GM18907 (cell line): ENCODE data around the gene UBAC1.
A peak's percentile ranks its signal among the peaks of the same experiment; 100 is the strongest.

Experiments
- ATAC-seq: cut with Tn5 transposase; IDR thresholded peaks from one replicate; pipeline ENCODE4 v1.9.1; 2021; ENCODE audit warnings: mild to moderate bottlenecking, moderate library complexity; ENCODE audit not compliant: unreplicated experiment

UBAC1 gene

DNA sequence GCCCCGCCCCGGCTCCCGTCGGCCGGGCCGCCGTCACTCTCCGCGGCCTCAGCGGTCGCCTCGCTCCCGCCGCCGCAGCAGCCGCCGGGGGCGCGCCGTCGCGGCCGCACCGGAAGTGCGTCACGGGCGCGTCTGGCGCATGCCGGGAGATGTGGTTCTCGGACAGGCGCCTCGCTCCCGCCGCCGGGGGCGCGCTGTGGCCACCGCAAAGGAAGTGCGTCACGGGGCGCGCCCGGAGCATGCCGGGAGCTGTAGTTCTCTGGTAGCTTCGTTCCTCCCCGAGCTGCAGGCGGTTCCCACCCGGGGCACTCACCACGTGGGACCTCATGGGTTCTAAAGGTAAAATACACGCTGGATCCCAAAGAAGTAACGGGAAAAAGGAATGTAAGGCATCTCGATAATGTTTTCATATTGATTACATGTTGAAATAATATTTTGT lies at the start of gene UBAC1:
UBAC1 (minus strand) TSS at position 97 of the 439 bp plus-strand sequence. CDS start 211 bp downstream, outside the sequence.
- peak; percentile 81 for ATAC-seq

DNA sequence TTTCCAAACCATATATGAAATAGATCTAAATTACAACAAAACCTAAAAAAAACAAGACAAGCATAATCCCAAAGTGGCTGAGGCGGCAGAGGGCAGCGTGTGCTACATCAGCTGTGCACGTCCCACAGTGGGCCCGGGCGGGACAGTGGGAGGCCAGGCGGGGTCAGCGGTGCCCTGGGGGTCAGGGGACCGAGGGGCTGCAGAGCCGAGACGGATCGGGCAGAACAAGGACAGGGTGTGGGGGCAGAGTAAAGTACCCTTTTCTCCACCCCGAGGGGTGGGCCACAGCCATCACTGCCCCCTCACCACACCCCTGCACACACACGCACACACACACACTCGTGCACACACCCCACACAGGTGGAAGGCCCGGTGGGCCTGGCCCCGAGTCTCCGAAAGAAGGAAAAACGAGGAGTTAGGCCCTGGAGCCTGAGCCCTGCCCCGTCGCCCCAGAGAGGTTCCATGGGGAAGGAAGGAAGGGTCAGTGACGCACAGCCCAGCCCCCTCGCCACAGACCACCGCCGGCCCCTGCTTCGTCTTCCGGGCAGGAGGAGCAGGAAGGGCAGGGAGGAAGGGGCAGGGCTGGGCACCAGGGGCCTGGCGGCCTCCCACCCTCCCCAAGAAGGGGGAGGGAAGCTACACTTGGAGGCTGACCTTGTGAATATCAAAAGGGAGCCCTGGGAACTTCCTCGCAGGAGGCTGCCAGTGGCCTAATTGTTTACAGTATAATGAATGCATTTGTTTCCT lies 49.6 kb upstream of the UBAC1 start:
- no peak for ATAC-seq

DNA sequence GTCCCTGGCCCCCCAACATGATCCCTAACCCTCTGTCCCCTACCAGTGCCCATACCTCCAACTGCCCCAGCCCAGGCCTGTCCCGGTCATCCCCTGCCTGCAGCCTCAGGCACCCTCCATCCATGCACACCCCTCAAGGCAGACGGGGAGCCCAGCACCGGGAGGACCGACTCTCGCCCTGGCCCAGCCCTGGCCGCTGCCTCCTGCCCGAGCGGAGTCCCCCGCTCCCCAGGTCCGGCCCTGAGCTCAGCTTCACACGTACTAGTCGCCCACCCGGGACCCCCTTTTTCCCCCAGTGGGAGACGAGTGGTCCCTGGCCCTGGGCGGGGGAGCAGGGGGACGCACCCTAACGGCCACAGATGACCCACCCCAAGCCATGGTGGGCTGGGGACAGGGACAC lies 49.0 kb upstream of the UBAC1 start:
- no peak for ATAC-seq

DNA sequence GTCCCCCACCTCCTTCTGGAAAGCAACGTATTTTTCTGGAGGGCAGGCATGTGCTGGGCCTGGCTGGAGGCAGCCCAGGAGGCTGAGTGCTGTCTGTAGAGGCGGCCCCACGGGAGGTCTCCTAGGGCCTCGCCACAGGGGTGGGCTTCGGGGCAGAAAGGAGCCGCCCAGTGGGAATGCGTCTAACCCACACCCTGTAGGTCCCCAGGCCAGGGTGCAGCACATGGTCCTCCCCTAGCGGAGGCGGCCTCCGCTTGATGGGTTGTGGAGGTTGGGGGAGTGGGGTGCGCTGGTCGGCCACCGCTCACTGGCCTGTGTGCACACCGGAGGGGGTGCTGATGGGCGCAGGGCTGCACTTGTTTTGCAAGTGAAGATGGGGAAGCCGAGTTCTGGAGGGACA lies 48.3 kb upstream of the UBAC1 start:
- no peak for ATAC-seq

DNA sequence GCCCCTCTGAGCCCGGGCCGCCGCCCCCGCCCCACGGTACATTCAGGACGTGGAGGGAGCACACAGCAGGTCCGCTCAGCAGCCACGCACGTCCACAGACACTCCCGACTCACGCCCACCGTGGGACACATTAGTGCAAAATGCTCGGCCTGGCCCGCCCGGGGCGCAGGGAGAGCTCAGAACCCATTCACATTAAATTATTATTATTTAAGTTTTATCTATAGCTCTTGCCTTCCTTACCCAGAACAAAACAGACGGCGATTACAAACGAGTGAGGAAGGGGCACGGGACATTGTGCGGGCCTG lies 47.5 kb upstream of the UBAC1 start:
- no peak for ATAC-seq

GRCh38 chr9:136007934-136008692 lies 46.9 kb upstream of the UBAC1 start:
- ATAC-seq: no peak

DNA sequence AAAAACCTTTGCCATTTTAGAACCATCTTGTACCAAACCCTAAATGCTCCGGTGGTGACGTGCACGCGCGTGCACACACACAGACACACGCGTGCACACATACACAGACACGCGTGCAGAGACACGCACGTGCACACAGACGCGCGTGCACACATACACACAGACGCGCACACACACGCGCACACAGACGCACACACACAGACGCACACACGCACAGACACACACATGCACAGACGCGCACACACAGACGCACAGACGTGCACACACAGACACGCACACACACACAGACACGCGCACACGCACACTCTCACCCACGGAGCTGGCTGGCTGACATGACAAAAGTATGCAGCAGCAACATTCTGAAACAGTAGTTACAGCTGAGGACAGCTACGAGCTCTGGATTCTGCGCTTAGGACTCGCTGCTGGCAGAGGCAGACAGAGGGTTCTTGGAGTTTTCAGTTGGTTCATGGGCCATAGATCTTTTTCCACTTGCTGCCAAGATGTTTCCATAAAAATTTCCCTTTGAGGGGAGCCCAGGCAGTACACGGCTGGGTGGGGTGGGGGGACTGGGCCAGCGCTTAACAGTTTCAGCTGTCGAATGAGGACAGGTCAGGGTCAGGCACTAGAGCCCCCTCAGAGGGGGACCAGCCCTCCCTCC lies 46.2 kb upstream of the UBAC1 start:
- ATAC-seq: no peak

DNA sequence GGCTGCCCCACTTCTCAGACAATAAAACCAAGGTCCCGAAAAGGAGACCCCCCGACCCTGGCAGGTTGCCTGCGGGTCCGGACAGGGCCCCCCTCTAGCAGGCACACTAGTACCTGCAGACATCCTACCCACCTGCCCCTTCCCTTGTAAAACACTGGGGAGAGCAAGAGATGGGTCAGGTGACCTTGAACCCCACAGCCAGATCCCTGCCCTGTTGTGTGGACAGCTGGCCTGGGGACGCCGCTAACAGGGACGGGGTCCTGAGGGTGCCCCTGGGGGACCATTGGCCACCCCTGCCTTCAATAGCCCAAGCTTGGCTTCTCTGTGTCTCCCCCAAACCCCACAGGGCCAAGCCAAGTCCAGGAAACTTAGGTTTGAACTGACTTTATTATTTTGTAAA lies 45.0 kb upstream of the UBAC1 start:
- no peak for ATAC-seq

- no peak for ATAC-seq
These were observed 43.5 kb upstream of the UBAC1 start for GRCh38 chr9:136004712-136005111.

DNA sequence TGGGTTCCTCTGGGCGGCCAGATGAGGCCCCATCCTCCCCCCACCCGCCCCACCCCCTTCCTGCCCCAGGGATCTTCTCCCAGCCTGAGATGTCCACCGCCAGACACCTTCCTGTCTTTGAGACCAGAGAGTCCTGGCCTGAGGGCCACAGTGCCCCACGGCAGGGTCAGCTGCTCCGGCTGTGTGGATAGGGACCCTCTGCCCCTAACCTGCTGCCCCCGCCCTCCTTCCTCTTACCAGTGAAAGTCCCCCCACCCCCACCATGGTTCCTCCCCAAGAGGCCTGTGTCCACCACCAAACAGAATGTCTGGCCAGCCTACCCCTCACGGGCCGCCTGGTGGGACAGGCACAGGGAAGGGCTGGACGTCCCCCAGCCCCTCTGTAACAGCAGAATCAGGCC lies 43.0 kb upstream of the UBAC1 start:
- no peak for ATAC-seq

DNA sequence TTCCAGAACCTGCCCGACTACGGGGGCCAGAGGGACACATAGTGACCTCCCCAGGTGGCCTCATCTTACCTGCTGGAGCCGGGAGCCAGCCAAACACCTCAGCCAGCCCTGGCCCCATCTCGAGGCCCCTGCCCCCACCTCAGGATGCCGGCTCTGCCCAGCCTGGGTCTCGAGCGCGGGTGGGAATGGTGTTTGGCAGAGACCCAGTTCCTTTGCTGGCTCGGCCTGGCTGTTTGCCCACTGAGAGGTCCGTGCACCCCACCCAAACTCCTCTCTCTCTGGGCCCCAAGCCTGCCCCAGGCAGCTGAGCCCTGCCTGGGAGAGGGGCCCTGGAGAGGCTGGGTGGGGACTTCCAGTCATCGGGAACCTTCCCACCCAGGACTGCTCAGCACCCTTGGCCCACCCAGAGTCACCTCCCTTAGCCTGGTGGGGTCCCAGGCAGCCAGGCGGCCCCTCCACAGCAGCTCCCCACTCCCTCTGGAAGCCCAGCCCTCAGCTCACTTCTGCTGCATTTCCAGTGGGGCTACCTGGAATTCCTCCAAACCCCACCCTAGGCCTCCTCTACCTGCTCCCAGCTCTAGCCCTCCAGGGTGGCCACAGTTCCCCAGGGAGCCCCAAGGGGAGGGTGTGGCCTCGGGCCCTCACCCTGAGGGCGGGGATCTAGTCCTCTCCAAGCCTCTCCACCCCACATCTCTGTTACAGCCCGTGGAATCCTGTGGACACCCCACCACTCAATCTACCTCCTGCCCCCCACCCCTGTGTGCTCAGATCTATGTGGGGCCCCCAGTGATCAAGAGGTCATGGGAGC lies 42.4 kb upstream of the UBAC1 start:
- no peak for ATAC-seq

DNA sequence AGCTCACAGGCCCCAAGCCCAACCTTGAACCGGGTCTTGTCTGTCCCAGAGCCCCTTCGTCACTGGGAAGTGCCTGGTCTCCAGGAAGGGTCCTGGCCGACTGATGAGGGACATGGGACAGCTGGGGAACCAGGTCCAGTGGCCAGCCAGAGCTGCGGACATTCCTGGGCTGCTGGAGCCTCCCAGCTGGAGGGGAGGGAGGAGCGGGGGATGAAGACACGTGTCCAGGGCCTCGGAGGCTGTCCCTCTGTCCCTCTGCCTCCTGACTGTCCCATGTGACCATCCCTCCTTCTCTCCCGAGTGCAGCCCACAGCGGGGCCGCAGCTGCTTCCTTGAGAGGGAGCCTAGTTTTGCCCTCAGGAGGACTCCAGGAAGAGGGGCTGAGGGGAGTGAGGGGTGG lies 41.7 kb upstream of the UBAC1 start:
- ATAC-seq: no peak

DNA sequence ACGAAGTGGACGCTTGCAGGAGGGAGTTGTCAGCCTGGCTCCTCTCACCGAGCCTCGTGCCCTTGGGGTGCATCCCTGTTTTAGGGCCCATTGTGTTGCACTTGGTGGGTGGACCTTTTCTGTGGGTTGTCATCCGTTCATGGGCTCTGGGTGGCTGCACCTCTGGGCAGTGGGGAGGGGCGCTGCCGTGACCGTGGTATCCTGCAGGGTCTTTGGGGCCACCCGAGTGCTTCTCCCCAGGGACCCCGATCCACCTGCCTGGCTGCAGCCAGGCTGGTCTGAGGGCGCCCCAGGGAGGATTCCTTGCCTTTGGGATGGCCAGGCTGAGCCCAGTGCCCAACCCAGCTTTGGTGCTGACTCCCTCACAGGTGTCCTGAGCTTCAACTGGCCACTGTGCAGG lies 41.0 kb upstream of the UBAC1 start:
- no peak for ATAC-seq

DNA sequence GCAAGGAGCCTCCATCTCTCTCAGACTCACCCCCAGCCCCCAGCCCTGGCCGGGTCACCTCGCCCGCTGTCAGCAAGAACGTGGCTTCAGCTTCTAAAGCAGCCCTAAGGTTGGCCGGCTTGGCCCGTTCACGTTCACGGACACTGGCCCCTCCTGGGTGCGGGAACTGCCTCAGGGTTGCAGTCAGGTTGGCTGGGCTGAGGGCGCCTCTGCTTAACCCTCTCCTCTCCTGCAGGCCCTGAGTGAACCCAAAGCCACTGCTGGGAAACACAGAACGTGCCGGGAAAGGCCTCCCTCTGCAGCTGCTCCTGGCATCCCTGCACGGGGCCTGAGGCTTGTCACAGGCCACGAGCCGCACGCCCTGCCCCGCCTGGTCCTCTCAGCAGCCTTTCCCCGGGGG lies 40.1 kb upstream of the UBAC1 start:
- ATAC-seq: no peak

GRCh38 chr9:135998410-135999071 lies 37.4 kb upstream of the UBAC1 start:
- ATAC-seq: no peak

GRCh38 chr9:135998016-135998380 lies 36.8 kb upstream of the UBAC1 start:
- no peak for ATAC-seq

- ATAC-seq: no peak
These were observed 36.2 kb upstream of the UBAC1 start for GRCh38 chr9:135997090-135998015.

GRCh38 chr9:135995816-135996215 lies 34.6 kb upstream of the UBAC1 start:
- no peak for ATAC-seq

GRCh38 chr9:135994501-135995192 lies 33.5 kb upstream of the UBAC1 start:
- no peak for ATAC-seq
